Panc1 (cell line): ENCODE measurements around the gene LINC01488. TPM values are rescaled to one million over a fixed set of nuclear protein-coding genes. Genes with fewer than 3 reads are reported as not detected.

Experiments
- ATAC-seq: fragments of 200-7000 bp; cut with Tn5 transposase; 2 replicates; pipeline ENCODE4 v1.9.1; 2020; ENCODE audit warnings: mild to moderate bottlenecking, moderate library complexity
- BruUV-seq: library from RNA; stranded (reverse); fragments of 400-500 nt; replicated peaks from 2 replicates; lab custom pipeline; 2021; lab: Mats Ljungman, UMichigan
- CTCF ChIA-PET: fragments of 300-600 bp; sonication (Branson Sonifier 250); formaldehyde crosslinking; loops from one replicate; lab custom pipeline; 2022; ENCODE audit warnings: antibody characterized with exemption; lab: Charles Lee
- POLR2A ChIA-PET: fragments of 300-600 bp; sonication (Branson Sonifier 250); formaldehyde crosslinking; loops from one replicate; lab custom pipeline; 2022; ENCODE audit warnings: antibody characterized with exemption; lab: Charles Lee
- DNase-seq: peaks from one replicate; pipeline ENCODE4 v3.0.0-alpha.2; 2010; ENCODE audit warnings: low read depth, low spot score
- H3K27ac ChIP-seq: 2 replicates; pipeline ENCODE4 v1.5.1; 2011; ENCODE audit warnings: mild to moderate bottlenecking, low read length, inconsistent platforms
- H3K27me3 ChIP-seq: fragments of 200-500 bp; sonication (Bioruptor generic); 2 replicates; pipeline ENCODE4 v1.6.0; 2014; ENCODE audit warnings: low read length, inconsistent platforms; ENCODE audit not compliant: control insufficient read depth, insufficient read depth
- H3K36me3 ChIP-seq: fragments of 200-500 bp; sonication (Bioruptor generic); 2 replicates; pipeline ENCODE4 v1.5.1; 2014; ENCODE audit warnings: inconsistent platforms, mild to moderate bottlenecking, low read length, moderate library complexity; ENCODE audit not compliant: control insufficient read depth, insufficient read depth
- H3K4me1 ChIP-seq: 2 replicates; pipeline ENCODE4 v1.5.1; 2011; ENCODE audit warnings: inconsistent platforms, mild to moderate bottlenecking, low read length, moderate library complexity; ENCODE audit not compliant: control insufficient read depth, insufficient read depth
- H3K4me3 ChIP-seq, 2 experiments: 2 replicates each; pipeline ENCODE4 v1.5.1; 2011 to 2012; ENCODE audit warnings: low read depth in 2 of 2, low read length in 2 of 2, mild to moderate bottlenecking in 2 of 2, inconsistent platforms in 1 of 2, moderate library complexity in 1 of 2
- H3K9me3 ChIP-seq: fragments of 200-500 bp; sonication (Bioruptor generic); 2 replicates; pipeline ENCODE4 v1.5.1; 2014; ENCODE audit warnings: low read depth, mild to moderate bottlenecking, inconsistent platforms, low read length, moderate library complexity; ENCODE audit not compliant: control insufficient read depth, insufficient read depth
- POLR2AphosphoS5 ChIP-seq: IDR thresholded peaks from 2 replicates; pipeline ENCODE4 v1.6.1; 2012; ENCODE audit warnings: mild to moderate bottlenecking, low read depth, low read length, moderate library complexity
- SIN3A ChIP-seq: IDR thresholded peaks from 2 replicates; pipeline ENCODE4 v1.6.1; 2012; ENCODE audit warnings: low read depth, mild to moderate bottlenecking, low read length, moderate library complexity, borderline replicate concordance; ENCODE audit not compliant: insufficient read depth
- TCF7L2 ChIP-seq: IDR thresholded peaks from 2 replicates; pipeline ENCODE4 v1.6.1; 2011; ENCODE audit warnings: mild to moderate bottlenecking, low read depth, low read length, inconsistent platforms
- in situ Hi-C: cut with HindIII; loops from 2 replicates; pipeline ENCODE4 v1.10.0; 2016; ENCODE audit warnings: low sequenced_read_pairs, low pct_unique_long_range_greater_than_20kb
- intact Hi-C: fragments of 100-400 bp; cut with micrococcal nuclease; formaldehyde crosslinking; loops from one replicate; pipeline ENCODE4 v1.10.0; 2022; ENCODE audit not compliant: unreplicated experiment
- total RNA-seq: library from RNA; stranded (reverse); gene quantifications from one replicate; pipeline ENCODE4 v1.2.1, GENCODE V29; 2021; ENCODE audit not compliant: unreplicated experiment
- TF ChIP-seq, protein P1 (sequence below): fragments of 450-650 bp; IDR thresholded peaks from 2 replicates; pipeline ENCODE4 v1.5.1; 2017; ENCODE audit warnings: mild to moderate bottlenecking
- TF ChIP-seq, protein P2 (sequence below), 2 experiments: IDR thresholded peaks; 2 replicates each; pipeline ENCODE4 v1.6.1; 2011 to 2012; ENCODE audit warnings: low read depth in 2 of 2, control low read depth in 1 of 2, low read length in 1 of 2, mild to moderate bottlenecking in 1 of 2, moderate library complexity in 1 of 2; ENCODE audit not compliant: insufficient read depth in 1 of 2

LINC01488 gene
- total RNA-seq, 1 experiment from 2014 or later: not detected

- ChIA-PET POLR2A (no interaction called here), CTCF (no interaction called here)
- TF ChIP-seq, protein P1, sequence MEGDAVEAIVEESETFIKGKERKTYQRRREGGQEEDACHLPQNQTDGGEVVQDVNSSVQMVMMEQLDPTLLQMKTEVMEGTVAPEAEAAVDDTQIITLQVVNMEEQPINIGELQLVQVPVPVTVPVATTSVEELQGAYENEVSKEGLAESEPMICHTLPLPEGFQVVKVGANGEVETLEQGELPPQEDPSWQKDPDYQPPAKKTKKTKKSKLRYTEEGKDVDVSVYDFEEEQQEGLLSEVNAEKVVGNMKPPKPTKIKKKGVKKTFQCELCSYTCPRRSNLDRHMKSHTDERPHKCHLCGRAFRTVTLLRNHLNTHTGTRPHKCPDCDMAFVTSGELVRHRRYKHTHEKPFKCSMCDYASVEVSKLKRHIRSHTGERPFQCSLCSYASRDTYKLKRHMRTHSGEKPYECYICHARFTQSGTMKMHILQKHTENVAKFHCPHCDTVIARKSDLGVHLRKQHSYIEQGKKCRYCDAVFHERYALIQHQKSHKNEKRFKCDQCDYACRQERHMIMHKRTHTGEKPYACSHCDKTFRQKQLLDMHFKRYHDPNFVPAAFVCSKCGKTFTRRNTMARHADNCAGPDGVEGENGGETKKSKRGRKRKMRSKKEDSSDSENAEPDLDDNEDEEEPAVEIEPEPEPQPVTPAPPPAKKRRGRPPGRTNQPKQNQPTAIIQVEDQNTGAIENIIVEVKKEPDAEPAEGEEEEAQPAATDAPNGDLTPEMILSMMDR: no peak
- TF ChIP-seq SIN3A (no peak), TCF7L2 (no peak), POLR2AphosphoS5 (no peak)
- TF ChIP-seq, protein P2, sequence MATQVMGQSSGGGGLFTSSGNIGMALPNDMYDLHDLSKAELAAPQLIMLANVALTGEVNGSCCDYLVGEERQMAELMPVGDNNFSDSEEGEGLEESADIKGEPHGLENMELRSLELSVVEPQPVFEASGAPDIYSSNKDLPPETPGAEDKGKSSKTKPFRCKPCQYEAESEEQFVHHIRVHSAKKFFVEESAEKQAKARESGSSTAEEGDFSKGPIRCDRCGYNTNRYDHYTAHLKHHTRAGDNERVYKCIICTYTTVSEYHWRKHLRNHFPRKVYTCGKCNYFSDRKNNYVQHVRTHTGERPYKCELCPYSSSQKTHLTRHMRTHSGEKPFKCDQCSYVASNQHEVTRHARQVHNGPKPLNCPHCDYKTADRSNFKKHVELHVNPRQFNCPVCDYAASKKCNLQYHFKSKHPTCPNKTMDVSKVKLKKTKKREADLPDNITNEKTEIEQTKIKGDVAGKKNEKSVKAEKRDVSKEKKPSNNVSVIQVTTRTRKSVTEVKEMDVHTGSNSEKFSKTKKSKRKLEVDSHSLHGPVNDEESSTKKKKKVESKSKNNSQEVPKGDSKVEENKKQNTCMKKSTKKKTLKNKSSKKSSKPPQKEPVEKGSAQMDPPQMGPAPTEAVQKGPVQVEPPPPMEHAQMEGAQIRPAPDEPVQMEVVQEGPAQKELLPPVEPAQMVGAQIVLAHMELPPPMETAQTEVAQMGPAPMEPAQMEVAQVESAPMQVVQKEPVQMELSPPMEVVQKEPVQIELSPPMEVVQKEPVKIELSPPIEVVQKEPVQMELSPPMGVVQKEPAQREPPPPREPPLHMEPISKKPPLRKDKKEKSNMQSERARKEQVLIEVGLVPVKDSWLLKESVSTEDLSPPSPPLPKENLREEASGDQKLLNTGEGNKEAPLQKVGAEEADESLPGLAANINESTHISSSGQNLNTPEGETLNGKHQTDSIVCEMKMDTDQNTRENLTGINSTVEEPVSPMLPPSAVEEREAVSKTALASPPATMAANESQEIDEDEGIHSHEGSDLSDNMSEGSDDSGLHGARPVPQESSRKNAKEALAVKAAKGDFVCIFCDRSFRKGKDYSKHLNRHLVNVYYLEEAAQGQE (IDR thresholded peaks at IDR 0.05; ENCODE audit: insufficient read depth in 1 of 2, low read depth in 2 of 2, low read length in 1 of 2): no peak
- Histone ChIP-seq H3K36me3 (no peaks in the 10 kb centered on the region), H3K4me1 (no peaks in the 10 kb centered on the region), H3K27ac (no peak overlapping the region), H3K9me3 (peaks cover 6% of the 10 kb centered on the region; the same call in 1 of the 2 replicates), H3K4me3 (no peak overlapping the region), H3K27me3 (no peaks in the 10 kb centered on the region)
- intact Hi-C loops: no loop called here
- ATAC-seq: no peak
- no TSS peak for BruUV-seq
- no peak for DNase-seq
- in situ Hi-C loops: no loop called here
These were observed 6.7 kb upstream of the LINC01488 start for GRCh38 chr11:69474736-69475135.

- ChIA-PET POLR2A (no interaction called here), CTCF (no interaction called here)
- BruUV-seq: no TSS peak
- H3K27me3 ChIP-seq: no peaks in the 10 kb centered on the region
- TF ChIP-seq SIN3A: no peak
- TF ChIP-seq, protein P1: no peak
- TF ChIP-seq, protein P2 (IDR thresholded peaks at IDR 0.05; ENCODE audit: insufficient read depth in 1 of 2, low read depth in 2 of 2, low read length in 1 of 2): no peak
- H3K4me1 ChIP-seq: no peaks in the 10 kb centered on the region
- no peak overlapping the region for H3K27ac ChIP-seq
- H3K36me3 ChIP-seq: no peaks in the 10 kb centered on the region
- no peak for DNase-seq
- peaks cover 6% of the 10 kb centered on the region; the same call in 1 of the 2 replicates for H3K9me3 ChIP-seq
- intact Hi-C loops: no loop called here
- H3K4me3 ChIP-seq: no peak overlapping the region
- in situ Hi-C loops: no loop called here
- no peak for ATAC-seq
These were observed 6.2 kb upstream of the LINC01488 start for GRCh38 chr11:69475141-69475865.
